SKM-1 treated with dmso at 0.1 percent for 144 hours (cell line): ENCODE results near the gene FBXL7.
"Not testable (repeated sequence)": the region's sequence is repeated elsewhere in the genome, so short reads cannot be mapped to it uniquely, and the experiment has no call there.

ENCODE experiments used
- DNase-seq: peaks from one replicate; lab custom pipeline; 2025; ENCODE audit not compliant: unreplicated experiment; lab: John Stamatoyannopoulos, UW

The FBXL7 gene

DNA sequence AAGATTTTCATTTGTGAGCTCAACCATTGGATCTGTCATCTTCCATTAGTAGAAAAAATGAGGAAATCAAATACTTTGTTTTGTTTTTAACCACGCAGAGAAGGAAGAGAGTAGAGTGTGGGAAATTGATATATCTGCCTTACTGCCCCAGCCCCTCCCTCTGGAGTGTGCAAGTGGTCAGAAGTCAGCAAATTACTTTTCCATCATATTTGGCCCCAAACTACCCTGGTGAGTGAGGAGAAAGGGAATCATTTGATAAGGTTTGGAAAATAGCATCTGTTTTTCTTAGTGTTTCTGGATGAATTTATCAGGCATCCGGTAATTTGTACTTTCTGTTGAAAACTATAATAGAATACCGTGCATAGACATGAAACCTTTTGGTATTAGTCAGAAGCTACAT, 352.2 kb downstream of the FBXL7 start:
- DNase-seq, result no peak

DNA sequence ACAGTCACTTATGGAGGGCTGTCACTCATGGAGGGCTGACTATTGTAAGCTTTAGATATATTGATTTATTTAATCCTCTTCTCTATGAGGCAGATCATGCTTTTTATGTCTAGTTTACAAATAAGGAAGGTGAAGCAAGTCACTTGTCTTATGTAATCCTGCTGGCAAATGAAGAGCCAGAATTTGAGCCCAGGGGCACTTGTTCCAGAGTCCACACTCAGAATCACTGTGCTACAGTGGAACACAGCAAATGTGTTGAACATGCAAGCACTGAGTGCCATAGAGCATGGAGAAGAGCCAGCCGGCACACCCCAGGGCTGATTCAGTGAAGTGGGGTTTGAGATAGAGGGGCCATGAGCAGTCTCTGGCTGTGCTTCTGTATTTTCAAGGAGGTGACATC, 353.0 kb downstream of the FBXL7 start:
- DNase-seq, result no peak

DNA sequence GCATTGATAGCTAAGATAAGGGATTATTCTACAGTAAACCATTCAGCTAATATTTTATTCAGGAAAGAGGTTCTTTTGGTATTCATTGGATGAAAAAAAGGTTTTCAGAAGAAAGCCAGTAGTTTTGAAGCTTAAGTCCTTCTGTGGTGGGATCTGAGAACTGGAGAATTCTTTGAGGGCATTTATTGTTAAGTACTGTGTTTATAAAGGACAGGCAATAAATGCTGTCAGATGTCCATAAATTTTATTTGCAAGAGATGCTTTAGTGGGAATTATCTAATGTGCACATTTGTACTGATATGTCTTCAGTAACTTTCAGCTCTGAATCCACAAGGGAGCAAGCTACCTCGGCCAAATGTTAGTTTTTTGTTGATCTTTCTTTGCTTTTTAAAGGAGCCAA, 358.3 kb downstream of the FBXL7 start:
- DNase-seq, result no peak

DNA sequence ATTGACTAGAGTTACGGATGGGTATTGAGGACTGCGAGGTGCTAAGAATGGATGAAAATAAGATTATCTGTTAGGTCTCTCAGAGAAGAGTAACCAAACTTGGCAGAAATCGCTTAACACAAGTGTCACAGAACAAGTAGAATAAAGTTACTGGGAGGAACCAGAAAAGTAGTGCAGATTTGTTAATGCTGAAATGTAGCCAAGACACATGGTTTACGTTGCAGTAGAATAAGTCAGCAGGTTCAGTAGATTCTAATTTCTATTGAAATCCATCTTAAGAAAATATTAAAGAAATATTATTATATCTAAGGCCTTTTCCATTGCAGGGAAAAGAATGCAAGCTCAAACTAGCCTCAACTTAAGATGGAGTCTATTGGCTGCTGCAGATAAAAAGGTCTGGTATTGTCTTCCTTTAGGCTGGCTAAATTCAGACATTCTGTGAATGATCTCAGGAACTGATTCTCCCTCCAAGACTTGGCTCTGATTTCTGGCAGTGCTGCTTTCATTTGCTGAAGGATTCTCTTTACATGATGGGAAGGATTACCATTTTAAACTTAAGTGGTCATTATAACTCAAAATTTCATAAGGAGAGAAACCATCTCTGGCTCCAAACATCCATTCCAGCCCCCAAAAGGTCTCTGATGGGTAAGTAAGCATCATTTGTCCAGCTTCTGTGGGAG, 364.7 kb downstream of the FBXL7 start:
- no peak for DNase-seq

DNA sequence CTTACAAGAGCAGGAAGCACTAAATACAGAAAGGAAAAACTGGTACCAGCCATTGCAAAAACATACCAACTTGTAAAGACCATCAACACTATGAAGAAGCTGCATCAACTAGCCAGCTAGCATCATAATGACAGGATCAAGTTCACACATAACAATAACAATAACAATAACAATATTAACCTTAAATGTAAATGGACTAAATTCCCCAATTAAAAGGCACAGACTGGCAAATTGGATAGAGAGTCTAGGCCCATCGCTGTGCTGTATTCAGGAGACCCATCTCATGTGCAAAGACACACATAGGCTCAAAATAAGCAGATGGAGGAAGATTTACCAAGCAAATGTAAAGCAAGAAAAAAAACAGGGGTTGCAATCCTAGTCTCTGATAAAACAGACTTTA, 372.3 kb downstream of the FBXL7 start:
- not testable (repeated sequence) for DNase-seq

DNA sequence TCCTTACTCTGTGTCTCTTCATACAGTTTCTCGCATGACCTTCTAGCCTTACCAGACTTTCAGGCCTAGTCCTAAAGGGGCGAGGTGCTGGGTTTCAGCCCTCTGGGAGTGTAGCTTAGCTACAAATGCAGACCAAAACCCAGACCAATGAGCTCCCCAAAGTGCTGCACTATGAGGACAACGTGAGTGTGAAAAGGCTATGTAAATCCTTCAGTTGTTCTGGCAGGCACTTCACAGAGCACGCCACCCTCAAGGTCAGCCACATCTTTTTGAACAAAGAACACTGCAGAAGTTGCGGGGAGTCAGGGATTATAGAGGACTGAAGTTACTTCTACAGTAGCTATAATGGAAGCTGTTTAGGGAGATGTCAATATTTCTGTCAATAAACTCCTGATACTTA, 377.9 kb downstream of the FBXL7 start:
- no peak for DNase-seq

DNA sequence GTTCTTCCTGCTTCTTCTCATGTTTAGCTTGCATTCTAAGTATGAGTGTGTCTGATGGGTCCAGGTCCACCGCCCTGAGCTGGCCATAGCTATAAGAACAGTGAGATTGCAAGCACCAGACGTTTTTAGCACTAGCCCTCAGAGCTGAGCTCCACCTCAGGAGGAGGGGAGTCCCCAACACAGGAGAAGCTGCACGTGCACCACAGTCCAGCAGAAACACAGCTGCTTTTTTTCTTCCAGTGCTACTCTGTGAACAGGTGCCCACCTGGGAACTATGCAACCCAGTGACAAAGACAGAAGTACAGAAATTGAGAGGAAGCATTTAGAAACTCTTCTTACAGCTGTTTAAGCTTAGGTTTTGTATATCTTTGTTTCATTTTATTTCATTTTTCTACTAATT, 380.2 kb downstream of the FBXL7 start:
- no peak for DNase-seq

DNA sequence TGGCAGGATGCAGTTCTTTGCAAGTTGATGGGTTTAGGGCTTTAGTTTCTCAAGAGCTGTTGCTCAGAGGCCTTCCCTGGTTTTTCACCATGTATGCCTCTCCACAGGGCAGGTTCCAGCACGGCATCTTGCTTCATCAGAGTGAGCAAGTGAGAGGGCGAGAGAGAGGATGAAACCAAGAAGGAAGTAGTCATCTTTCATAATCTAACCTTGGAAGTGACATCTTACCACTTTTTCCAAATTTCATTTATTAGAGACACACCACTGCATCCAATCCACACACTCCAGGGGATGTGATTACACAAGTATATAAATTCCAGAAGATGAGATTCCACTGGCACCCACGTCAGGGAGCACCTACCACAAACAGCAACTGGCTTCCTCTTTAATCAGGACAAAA, 385.2 kb downstream of the FBXL7 start:
- no peak for DNase-seq

DNA sequence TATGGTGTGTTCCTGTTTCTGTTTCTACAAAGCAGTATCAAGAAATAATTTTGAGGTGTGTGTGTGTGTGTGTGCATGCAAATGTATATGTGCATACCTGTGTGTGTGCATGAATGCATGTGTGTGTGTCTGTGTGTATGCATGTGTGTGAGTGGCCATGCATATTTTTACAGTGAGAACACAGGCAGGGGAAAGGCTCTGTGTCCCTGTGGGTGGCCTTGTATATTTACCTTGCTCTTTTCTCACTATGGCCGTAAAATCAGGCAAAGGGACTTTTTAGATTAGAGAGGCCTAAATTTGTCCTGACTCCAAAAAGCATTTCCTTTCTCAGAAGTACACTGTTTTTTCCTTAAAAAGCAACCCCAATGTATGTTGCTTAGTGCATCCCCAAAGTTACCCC, 386.2 kb downstream of the FBXL7 start:
- no peak for DNase-seq

DNA sequence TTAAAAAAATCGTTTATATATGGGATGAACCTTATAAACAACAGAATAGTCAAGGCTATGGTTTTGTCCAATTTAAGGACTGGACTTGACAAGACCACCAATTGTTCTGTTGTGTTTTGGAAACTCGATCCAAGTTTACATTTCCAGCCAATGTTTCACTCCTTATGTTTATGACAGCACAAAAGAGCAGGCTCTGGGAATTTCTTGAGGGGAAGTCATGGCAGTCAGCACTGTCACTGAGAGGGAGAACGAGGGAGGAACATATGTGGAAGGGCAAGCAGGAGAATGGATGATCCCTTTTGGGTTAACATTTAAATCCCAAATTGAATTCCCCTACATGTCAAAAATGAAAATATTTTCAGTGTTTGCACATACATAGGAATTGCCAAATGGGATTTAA, 387.1 kb downstream of the FBXL7 start:
- DNase-seq, result no peak

DNA sequence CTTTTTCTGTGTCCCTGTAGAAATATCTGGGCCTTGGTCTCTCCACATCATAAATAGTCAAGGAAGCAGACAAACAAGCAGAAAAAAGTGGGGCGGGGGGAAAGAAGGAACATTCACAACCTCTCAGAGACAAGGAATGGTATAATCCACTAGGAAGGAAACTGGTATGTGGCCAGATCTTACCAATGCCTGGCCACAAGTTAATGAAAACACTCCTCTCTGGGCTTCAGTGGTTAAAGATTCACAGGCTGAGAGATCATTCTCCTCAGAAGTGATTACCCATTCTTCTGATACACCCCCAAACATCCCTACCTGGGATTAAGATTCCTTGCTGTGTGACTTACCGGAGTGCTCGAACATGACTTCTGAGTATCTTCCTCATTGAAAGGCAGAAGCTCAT, 389.0 kb downstream of the FBXL7 start:
- no peak for DNase-seq

DNA sequence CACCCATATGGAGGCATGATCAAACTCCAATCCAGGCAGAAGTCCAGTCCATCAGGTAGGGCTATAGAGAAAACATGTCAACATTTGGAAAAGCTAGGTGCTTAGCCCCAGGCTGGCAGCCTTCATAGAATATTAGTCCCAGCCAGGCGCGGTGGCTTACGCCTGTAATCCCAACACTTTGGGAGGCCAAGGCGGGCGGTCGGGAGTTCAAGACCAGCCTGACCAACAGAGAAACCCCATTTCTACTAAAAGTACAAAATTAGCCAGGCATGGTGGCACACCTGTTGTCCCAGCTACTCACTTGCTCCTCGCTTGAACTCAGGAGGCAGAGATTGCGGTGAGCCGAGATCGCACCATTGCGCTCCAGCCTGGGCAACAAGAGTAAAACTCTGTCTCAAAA, 393.9 kb downstream of the FBXL7 start:
- no peak for DNase-seq

DNA sequence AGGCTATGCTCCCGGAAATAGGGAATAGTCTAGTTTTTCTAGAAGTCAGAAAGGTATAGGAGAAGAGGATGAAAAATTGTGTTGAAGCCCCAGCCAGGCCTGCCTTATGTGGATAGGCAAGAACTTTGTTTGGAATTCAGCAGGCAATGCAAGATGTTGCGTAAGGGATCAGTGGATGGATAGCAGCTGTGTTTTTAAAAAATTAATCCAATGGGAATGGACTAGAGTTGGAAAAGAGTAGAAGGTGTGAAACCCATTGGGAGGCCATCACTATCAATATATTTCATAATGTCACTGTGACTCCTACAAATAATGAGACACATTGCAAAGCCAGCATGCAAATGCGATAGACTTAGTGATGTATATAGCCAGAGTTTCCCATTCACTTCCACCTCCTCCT, 397.7 kb downstream of the FBXL7 start:
- DNase-seq, result no peak

DNA sequence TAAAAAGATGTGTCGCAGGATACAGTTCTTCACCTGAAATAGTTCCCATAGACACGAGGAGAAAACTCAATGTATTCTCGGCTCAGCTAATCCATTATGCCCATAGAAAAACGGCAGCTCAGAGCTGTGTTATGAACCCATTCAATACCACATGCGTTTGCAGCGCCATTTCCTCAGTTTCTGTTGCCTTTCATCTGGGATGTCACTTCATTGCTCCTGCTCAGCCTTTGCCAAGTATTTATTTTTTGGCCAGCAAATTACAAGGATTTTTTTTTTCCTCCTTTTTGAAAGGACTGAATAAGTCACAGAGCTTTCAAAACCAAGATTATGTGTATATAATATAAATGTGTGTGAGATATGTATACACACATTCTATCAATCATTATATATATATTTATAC, 398.7 kb downstream of the FBXL7 start:
- DNase-seq, result no peak

DNA sequence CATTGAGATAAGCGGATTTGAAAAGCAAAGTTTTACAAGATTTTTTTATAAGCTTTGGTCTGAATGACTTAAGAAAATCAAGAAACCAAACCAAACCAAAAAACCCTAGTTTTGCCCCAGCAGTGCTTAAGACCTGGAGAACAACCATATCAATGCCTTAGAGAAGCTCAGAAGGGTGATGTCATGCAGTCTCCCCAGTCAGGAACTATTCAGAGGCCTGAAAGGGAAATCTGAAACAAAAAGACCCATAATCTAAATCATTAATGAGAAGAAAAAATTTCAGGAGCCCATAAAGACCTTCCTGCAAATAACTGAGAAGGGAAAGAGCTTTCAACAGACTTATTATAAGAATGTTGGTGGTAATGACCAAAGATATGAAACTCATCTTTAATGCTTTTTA, 399.5 kb downstream of the FBXL7 start:
- DNase-seq, result no peak

DNA sequence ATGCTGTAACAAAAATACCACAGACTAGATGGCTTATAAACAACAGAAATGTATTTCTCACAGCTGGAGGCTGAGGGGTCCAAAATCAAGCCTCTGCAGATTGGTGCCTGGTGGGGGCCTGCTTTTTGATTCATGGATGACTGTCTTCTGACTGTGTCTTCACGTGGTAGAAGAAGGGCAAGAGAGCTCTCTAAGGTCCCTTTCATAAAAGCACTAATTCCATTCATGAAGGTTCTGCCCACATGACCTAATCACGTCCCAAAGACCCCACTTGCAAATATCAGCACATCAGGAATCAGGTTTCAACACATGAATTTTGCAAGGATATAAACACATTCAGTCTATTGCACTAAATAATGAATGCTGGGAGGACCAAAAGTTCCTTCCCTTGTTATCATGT, 401.2 kb downstream of the FBXL7 start:
- DNase-seq, result no peak

DNA sequence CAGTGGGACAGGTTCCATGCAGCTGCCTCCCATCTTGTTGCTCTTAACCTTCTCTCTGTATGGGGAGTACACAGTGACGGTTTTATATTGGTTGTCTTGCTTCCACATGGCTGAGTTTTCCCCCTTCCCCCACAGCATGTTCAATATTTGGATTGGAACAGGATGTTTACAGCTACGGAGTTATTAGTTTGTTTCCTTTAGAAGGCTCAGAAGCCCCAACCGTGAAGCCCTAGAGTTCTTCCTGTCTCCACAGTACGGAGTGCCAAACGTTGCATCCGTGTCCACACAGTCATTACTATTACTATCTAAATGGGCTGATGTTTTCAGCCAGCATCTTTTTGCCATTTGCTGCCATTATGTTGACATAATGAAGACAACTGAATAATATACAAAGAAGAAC, 402.1 kb downstream of the FBXL7 start:
- DNase-seq, result no peak

DNA sequence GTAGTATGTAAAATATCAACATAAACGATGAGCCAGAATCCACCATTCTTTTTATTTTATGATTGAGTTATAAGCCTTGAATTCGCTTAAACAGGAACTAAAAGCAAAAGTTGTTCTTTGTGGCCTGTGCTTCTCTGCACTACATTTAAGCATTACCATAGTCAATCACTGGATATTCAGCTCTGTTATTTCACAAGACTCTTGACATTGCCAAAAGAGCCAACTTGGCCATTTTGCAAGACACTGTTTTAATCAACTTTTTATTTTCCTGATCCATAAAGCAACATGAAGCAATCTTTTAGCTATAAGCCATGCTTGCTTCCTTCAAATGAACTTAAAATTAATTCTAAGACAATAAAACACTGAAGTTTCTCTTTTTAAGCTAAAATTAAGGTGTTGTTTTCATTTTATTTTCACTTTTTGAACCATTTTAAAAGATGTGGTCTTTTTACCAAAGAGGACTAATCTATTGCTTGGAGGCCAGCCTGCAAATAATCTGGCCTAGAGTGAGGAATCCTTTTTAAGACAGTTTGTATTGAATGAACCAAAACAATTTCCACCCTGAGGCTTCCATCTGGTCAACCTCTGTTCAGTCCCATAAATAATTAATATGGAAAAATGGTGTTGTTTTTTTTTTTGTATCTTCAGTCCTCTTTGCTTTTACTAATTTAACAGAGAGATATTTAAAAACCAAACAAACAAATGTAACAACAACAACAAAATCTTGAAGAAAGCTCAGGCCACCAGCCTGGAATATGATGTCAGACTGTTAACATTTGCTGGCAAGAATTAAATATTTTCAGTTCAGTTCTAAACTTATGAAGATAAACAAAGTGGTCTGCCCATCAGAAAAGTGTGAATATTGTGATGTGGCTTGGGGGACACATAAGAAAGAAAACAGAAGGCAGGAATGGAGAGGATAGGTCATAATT, 405.2 kb downstream of the FBXL7 start:
- no peak for DNase-seq

DNA sequence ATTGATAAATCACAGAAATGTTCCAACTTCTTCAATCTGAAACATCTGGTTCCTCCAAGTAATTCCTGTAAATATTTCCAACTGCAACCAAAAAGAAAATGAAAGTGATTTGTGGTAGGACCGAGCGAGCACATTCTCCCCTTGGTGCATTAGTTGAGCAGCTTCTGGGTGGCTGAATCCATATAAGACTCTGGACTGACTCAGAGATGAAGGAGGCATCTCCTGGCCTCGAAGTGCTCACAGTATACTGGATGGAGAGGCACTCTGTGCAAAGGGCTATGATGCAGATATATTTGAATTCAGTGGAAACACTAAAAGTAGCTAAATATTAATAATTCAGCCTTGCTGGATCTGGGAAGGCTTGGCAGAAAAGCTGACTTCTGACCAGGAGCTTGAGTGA, 414.7 kb downstream of the FBXL7 start:
- DNase-seq, result no peak

DNA sequence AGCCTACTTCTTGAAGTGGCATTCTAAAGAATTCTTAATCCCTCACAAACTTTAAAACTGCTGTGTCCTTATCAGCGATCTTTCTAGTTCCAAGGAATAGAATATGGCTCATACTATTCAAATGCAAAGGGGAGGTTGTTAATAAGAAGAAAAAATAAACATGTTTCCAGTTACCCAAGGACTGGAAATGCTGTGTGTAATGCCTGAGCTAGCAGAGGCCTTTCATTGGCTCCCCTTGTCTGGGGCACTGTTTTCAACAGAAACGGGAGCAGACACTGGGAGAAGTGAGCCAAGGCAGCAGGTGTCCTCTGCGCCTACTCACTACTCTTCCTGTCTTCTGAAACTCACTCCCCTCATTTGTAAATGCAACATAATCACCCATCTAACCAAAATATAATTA, 426.6 kb downstream of the FBXL7 start:
- DNase-seq, result no peak

DNA sequence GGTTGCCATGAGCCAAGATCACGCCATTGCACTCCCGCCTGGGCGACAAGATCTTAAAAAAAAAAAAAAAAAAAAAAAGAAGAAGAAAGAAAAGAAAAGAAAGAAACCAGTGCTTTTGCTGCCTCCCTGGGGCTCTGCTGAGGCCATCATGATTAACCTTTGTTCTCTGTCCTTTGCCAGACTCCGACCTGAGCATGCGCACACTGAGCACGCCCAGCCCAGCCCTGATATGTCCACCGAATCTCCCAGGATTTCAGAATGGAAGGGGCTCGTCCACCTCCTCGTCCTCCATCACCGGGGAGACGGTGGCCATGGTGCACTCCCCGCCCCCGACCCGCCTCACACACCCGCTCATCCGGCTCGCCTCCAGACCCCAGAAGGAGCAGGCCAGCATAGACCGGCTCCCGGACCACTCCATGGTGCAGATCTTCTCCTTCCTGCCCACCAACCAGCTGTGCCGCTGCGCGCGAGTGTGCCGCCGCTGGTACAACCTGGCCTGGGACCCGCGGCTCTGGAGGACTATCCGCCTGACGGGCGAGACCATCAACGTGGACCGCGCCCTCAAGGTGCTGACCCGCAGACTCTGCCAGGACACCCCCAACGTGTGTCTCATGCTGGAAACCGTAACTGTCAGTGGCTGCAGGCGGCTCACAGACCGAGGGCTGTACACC, 427.9 kb downstream of the FBXL7 start:
- DNase-seq, result no peak
